Measurements from ENCODE around the gene KEL.
A peak's percentile ranks its signal among the peaks of the same experiment; 100 is the strongest.
"Not testable (repeated sequence)": the region's sequence is repeated elsewhere in the genome, so short reads cannot be mapped to it uniquely, and the experiment has no call there.

Gene KEL

GRCh38 chr7:142961973-142962926 lies at the start of gene KEL:
Gene KEL (minus strand): TSS chr7:142962363. CDS start chr7:142962206, 157 bp downstream.
- FAIRE-seq (no peak), DNase-seq (ENCODE audit: insufficient read length, low spot score) (no peak)

GRCh38 chr7:143008007-143008901 lies 46.1 kb upstream of the KEL start:
- DNase-seq (ENCODE audit: insufficient read length, low spot score), result peak; percentile 33
- FAIRE-seq, result peak; percentile 87

GRCh38 chr7:143005632-143006260 lies 43.6 kb upstream of the KEL start:
- no peak for FAIRE-seq
- DNase-seq (ENCODE audit: insufficient read length, low spot score), result no peak

GRCh38 chr7:143003393-143004051 lies 41.4 kb upstream of the KEL start:
- DNase-seq (ENCODE audit: insufficient read length, low spot score), result peak; percentile 28
- peak; percentile 91 for FAIRE-seq

GRCh38 chr7:143002898-143003297 lies 40.7 kb upstream of the KEL start:
- FAIRE-seq, result no peak

GRCh38 chr7:143002106-143002505 lies 39.9 kb upstream of the KEL start:
- no peak for DNase-seq (ENCODE audit: insufficient read length, low spot score)
- FAIRE-seq, result no peak

More at GRCh38 chr7:143002898-143003297, 40.7 kb upstream of the KEL start:
- no peak for DNase-seq (ENCODE audit: insufficient read length, low spot score)

GRCh38 chr7:143000648-143001047 lies 38.5 kb upstream of the KEL start:
- no peak for FAIRE-seq
- DNase-seq (ENCODE audit: insufficient read length, low spot score), result no peak

- no peak for DNase-seq (ENCODE audit: insufficient read length, low spot score)
- no peak for FAIRE-seq
These were observed 37.6 kb upstream of the KEL start for GRCh38 chr7:142999793-143000192.

- FAIRE-seq (no peak), DNase-seq (ENCODE audit: insufficient read length, low spot score) (no peak)
These were observed 36.8 kb upstream of the KEL start for GRCh38 chr7:142998966-142999365.

GRCh38 chr7:142997456-142997989 lies 35.4 kb upstream of the KEL start:
- DNase-seq (ENCODE audit: insufficient read length, low spot score) (no peak), FAIRE-seq (no peak)

- DNase-seq (ENCODE audit: insufficient read length, low spot score), result no peak
- no peak for FAIRE-seq
These were observed 30.3 kb upstream of the KEL start for GRCh38 chr7:142992427-142992826.

GRCh38 chr7:142984297-142984696 lies 22.1 kb upstream of the KEL start:
- no peak for DNase-seq (ENCODE audit: insufficient read length, low spot score)
- FAIRE-seq, result no peak

GRCh38 chr7:142983825-142984224 lies 21.7 kb upstream of the KEL start:
- no peak for FAIRE-seq

GRCh38 chr7:142978402-142978801 lies 16.2 kb upstream of the KEL start:
- not testable (repeated sequence) for FAIRE-seq

More at GRCh38 chr7:142983825-142984224, 21.7 kb upstream of the KEL start:
- no peak for DNase-seq (ENCODE audit: insufficient read length, low spot score)

GRCh38 chr7:142974626-142975025 lies 12.5 kb upstream of the KEL start:
- no peak for DNase-seq (ENCODE audit: insufficient read length, low spot score)
- no peak for FAIRE-seq

More at GRCh38 chr7:142978402-142978801, 16.2 kb upstream of the KEL start:
- DNase-seq (ENCODE audit: insufficient read length, low spot score), result not testable (repeated sequence)

GRCh38 chr7:142969183-142969582 lies 7.0 kb upstream of the KEL start:
- FAIRE-seq, result no peak

GRCh38 chr7:142968229-142968628 lies 6.1 kb upstream of the KEL start:
- DNase-seq (ENCODE audit: insufficient read length, low spot score), result no peak
- no peak for FAIRE-seq

More at GRCh38 chr7:142969183-142969582, 7.0 kb upstream of the KEL start:
- DNase-seq (ENCODE audit: insufficient read length, low spot score), result no peak

GRCh38 chr7:142964502-142965246 lies 2.5 kb upstream of the KEL start:
- no peak for DNase-seq (ENCODE audit: insufficient read length, low spot score)
- no peak for FAIRE-seq

- no peak for DNase-seq (ENCODE audit: insufficient read length, low spot score)
- no peak for FAIRE-seq
These were observed 1.8 kb upstream of the KEL start for GRCh38 chr7:142963993-142964392.
